GM12801 (cell line): ENCODE results near the gene PMPCA.

Source experiments
- CTCF ChIP-seq: IDR thresholded peaks from one replicate; pipeline ENCODE4 v1.5.1; 2011; ENCODE audit warnings: control low read depth; ENCODE audit not compliant: insufficient read length; ENCODE audit errors: extremely low read depth

The PMPCA gene

GRCh38 chr9:136391737-136392537, 18.5 kb upstream of the PMPCA start:
- TF ChIP-seq CTCF, result no peak

DNA sequence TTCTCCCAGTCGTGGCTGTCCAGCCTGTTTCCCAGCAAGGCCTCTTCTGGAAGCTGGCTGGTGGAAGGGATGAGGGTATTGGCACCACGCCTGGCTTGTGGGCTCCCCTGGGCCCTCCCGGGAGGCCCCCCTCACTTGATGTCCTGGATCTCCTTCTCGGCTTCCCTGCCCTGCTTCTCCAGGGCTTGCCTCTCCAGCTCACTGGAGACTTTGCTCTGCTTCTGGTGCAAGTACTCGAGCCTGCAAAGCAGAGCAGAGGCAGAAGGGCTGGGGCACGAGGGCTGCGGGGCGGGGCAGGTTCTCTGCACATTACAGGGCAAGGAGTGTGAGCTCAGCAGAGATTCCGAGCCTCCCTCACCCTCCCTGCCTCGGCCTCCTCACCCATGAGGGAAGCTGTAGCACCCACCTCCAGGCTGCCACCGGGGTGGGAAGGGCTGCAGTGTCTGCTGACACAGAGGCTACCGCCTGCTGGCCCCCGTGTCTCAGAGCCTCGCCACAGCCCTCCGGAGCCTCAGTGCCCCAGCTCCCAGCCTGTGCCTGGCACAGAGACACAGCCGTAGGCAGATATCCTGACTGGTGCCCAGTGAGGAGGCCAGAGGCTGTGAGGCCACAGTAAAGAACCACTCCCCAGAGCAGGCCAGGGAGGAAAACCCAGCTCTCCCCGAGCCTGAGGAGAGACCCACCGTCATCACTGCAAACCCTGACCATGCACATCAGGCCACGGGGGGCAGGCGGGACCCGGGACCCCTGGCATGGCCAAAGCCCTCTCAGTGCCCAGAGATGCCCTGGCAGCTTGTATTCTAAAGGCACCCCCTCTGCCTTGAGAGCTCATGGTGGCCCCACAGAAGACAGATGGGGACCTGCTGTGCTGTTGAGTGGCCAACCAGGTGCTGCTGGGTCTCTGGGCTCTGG, 17.7 kb upstream of the PMPCA start:
- TF ChIP-seq CTCF, result no peak

DNA sequence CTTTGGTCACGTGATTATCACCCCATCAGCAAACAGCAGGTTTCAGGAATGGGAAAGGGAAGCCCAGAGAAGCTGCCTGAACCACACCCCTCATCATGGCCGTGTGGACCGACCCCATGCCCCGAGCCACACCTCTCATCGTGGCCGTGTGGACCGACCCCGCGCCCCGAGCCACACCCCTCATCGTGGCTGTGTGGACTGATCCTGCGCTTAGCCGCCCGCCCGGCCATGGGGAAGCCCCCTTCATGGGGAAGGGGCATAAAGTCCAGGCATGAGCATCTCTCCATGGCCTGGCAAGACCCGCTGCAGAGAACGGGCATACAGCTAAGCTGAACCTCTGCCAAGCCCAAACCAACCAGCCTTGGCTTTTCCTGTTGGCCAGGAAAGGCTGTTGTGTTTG, 16.9 kb upstream of the PMPCA start:
- TF ChIP-seq CTCF, result no peak

DNA sequence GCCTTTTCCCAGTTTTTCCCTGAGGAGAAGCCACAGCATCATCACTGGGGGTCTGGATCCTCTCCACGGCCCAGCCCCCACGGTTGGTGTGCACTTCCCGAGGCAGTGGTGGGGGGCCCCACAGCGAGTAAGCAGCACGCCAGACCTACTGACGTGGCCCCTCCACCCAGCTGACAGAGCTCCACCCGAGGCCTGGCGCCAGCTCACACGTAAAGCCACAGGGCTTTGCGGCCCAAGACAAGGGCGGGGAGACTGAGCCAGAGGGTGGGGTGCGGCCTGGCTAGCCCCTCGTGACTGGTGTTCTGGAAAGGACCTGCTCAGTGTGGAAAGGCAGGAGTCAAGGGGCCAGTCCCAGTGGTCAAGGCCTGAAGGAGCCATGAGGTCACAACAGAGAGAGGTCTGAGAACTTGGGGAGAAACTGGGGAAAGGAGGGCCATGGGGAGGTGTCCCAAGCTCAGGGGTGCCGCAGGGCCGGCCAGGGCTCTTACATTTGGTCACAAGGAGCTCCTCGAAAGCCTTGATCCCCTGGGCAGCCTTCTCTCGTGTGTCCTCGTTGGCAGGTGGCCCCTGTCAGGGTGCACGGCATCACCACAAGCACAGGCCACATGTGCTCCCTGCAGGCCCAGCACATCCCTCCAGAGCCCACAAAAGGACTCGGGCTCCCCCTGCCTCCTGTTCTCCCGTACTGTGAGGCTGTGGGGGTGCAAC, 16.0 kb upstream of the PMPCA start:
- TF ChIP-seq CTCF, result no peak

GRCh38 chr9:136395020-136395340, 15.5 kb upstream of the PMPCA start:
- TF ChIP-seq CTCF, result no peak

DNA sequence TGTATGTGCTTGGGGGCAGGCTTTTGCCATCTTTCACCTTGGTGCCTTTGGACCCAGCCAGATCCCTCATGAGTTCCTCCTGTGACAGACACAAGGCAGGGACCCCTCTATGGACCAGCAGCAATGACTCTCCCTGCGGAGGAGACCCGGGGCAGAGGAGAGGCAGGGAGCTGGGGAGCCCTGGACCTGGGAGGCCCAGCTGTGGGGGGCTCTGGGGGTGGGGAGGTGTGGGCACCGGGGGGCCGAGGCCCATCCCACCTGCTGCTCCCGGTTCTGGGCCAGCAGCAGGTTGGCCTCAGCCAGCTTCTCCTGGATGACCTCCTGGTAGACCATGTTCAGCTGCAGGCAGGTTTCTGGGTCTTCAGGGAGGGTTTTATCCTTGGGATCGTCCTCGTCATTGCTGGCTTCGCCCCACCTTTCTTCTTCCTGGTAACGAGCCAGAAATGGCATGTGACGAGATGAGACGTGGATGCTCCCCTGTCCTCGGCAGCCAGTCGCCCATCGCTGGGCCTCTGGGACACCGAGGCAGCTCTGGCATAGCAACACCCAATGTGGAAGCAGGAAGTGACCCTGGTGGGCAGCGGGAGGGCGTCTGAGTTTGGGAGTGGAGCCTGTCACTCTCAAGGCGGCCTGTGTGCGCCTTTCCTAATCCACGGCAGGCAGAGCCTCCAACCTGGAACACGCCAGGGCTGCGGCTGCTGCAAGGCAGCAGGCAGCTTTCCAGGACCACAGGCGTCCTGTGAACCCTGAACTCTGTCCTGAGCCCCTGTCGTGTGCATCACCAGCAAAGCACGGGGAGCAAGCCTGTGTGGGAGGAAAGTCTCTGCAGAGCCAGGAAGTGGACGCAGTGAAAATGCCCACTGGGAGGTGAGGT, 14.9 kb upstream of the PMPCA start:
- no peak for TF ChIP-seq CTCF
